MCF 10A (cell line): Measurements from ENCODE around the gene NPS. TPM values are rescaled to one million over a fixed set of nuclear protein-coding genes. Genes with fewer than 3 reads are reported as not detected.

ENCODE experiments used
- BruUV-seq: library from RNA; stranded (reverse); fragments of 400-500 nt; replicated peaks from 2 replicates; lab custom pipeline; 2021; lab: Mats Ljungman, UMichigan
- CTCF ChIA-PET: fragments of 300-600 bp; sonication (Branson Sonifier 250); formaldehyde crosslinking; extraction: SDS; loops from one replicate; lab custom pipeline; 2021; ENCODE audit warnings: antibody characterized with exemption, inconsistent platforms; lab: Yijun Ruan, JAX
- POLR2A ChIA-PET: fragments of 300-600, 350-650 bp; sonication (Branson Sonifier 250); formaldehyde crosslinking; extraction: SDS; loops from one replicate; lab custom pipeline; 2020; ENCODE audit warnings: antibody characterized with exemption, inconsistent platforms; lab: Yijun Ruan, JAX
- DNase-seq: peaks from one replicate; pipeline ENCODE4 v3.0.0-alpha.2; 2018; ENCODE audit not compliant: unreplicated experiment
- H3K27ac Mint-ChIP-seq: one replicate; pipeline ENCODE4 v1.8.0; 2022; ENCODE audit warnings: mild to moderate bottlenecking, low read depth, mixed read lengths; ENCODE audit not compliant: unreplicated experiment
- H3K27me3 Mint-ChIP-seq: one replicate; pipeline ENCODE4 v1.8.0; 2022; ENCODE audit warnings: mixed read lengths; ENCODE audit not compliant: insufficient read depth, unreplicated experiment
- H3K36me3 Mint-ChIP-seq: one replicate; pipeline ENCODE4 v1.8.0; 2022; ENCODE audit warnings: mild to moderate bottlenecking, moderate library complexity, mixed read lengths; ENCODE audit not compliant: insufficient read depth, unreplicated experiment
- H3K4me1 Mint-ChIP-seq: one replicate; pipeline ENCODE4 v1.8.0; 2022; ENCODE audit warnings: mixed read lengths; ENCODE audit not compliant: insufficient read depth, unreplicated experiment
- H3K4me3 Mint-ChIP-seq: one replicate; pipeline ENCODE4 v1.8.0; 2022; ENCODE audit warnings: mild to moderate bottlenecking, moderate library complexity, mixed read lengths; ENCODE audit not compliant: unreplicated experiment
- H3K9me3 Mint-ChIP-seq: one replicate; pipeline ENCODE4 v1.8.0; 2022; ENCODE audit warnings: mixed read lengths; ENCODE audit not compliant: unreplicated experiment
- CTCF ChIP-seq: fragments of 200-600 bp; IDR thresholded peaks from one replicate; pipeline ENCODE4 v1.8.0; 2022; ENCODE audit warnings: antibody characterized with exemption, mild to moderate bottlenecking; ENCODE audit not compliant: unreplicated experiment
- intact Hi-C: fragments of 100-400 bp; cut with micrococcal nuclease; formaldehyde crosslinking; loops from 2 replicates; pipeline ENCODE4 v1.14.1; 2022
- total RNA-seq: library from RNA; stranded (reverse); gene quantifications from 2 replicates; pipeline ENCODE4 v1.2.3, GENCODE V29; 2022

Gene NPS
- total RNA-seq, 1 experiment from 2014 or later: not detected

- intact Hi-C loops: loop anchor here (5.0 kb wide), 1 partner anchor 85 kb away; no protein-coding TSS in a partner anchor
- ChIA-PET POLR2A (no interaction called here), CTCF (interaction anchor here (0.6 to 2.4 kb wide), 20 partner anchors 9 to 1644 kb away, joined by 3 to 12 read pairs (median 4); no protein-coding TSS in a partner anchor)
- Mint-ChIP-seq H3K27me3 (peaks cover 64% of the 10 kb centered on the region), H3K4me1 (peaks cover 4% of the 10 kb centered on the region), H3K36me3 (no peaks in the 10 kb centered on the region), H3K4me3 (no peak overlapping the region), H3K9me3 (no peaks in the 10 kb centered on the region), H3K27ac (no peak overlapping the region)
- BruUV-seq: no TSS peak
- no peak for DNase-seq
- TF ChIP-seq CTCF: peak; percentile 21
Measured at GRCh38 chr10:127577376-127578258, 28.5 kb downstream of the NPS start.

GRCh38 chr10:127578259-127578960, 29.3 kb downstream of the NPS start:
- peaks cover 64% of the 10 kb centered on the region for H3K27me3 Mint-ChIP-seq
- BruUV-seq: no TSS peak
- H3K27ac Mint-ChIP-seq: no peak overlapping the region
- H3K9me3 Mint-ChIP-seq: no peaks in the 10 kb centered on the region
- CTCF ChIA-PET: interaction anchor here (0.6 to 2.4 kb wide), 18 partner anchors 10 to 1645 kb away, joined by 3 to 12 read pairs (median 4); no protein-coding TSS in a partner anchor
- no peak for TF ChIP-seq CTCF
- intact Hi-C loops: loop anchor here (5.0 kb wide), 1 partner anchor 86 kb away; no protein-coding TSS in a partner anchor
- H3K4me1 Mint-ChIP-seq: peaks cover 4% of the 10 kb centered on the region
- H3K36me3 Mint-ChIP-seq: no peaks in the 10 kb centered on the region
- no peak overlapping the region for H3K4me3 Mint-ChIP-seq
- POLR2A ChIA-PET: no interaction called here
- no peak for DNase-seq

DNA sequence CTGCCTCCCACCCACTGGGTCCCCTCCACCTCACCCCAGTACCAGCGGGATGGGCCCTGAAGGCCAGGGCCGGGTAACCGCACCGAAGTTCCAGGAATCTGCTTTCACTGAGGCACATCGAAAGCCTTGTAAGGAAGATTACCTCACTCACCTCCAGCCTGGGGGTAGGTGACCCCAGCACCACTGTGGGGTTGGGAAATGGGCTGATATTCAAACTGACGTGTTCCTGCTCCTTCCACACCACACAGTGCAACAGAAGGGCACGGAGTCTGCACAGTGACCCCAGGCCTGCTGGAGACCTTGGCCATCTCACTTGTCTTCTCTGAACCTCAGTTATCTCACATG, 29.8 kb downstream of the NPS start:
- peaks cover 4% of the 10 kb centered on the region for H3K4me1 Mint-ChIP-seq
- no peak overlapping the region for H3K27ac Mint-ChIP-seq
- H3K36me3 Mint-ChIP-seq: no peaks in the 10 kb centered on the region
- BruUV-seq: no TSS peak
- TF ChIP-seq CTCF: no peak
- no peaks in the 10 kb centered on the region for H3K9me3 Mint-ChIP-seq
- ChIA-PET POLR2A (no interaction called here), CTCF (interaction anchor here (0.6 to 2.4 kb wide), 3 partner anchors 277 to 1604 kb away, joined by 3 to 5 read pairs (median 3); no protein-coding TSS in a partner anchor)
- peaks cover 64% of the 10 kb centered on the region for H3K27me3 Mint-ChIP-seq
- no peak overlapping the region for H3K4me3 Mint-ChIP-seq
- no peak for DNase-seq
- intact Hi-C loops: loop anchor here (5.0 kb wide), 1 partner anchor 87 kb away; no protein-coding TSS in a partner anchor

GRCh38 chr10:127579640-127580039, 30.5 kb downstream of the NPS start:
- Mint-ChIP-seq H3K4me1 (peaks cover 4% of the 10 kb centered on the region), H3K27me3 (peaks cover 59% of the 10 kb centered on the region), H3K27ac (no peak overlapping the region), H3K9me3 (no peaks in the 10 kb centered on the region), H3K36me3 (no peaks in the 10 kb centered on the region), H3K4me3 (no peak overlapping the region)
- intact Hi-C loops: loop anchor here (5.0 kb wide), 1 partner anchor 87 kb away; no protein-coding TSS in a partner anchor
- ChIA-PET POLR2A (no interaction called here), CTCF (interaction anchor here (0.5 to 2.4 kb wide), 2 partner anchors 278 to 1004 kb away, joined by 3 to 5 read pairs; no protein-coding TSS in a partner anchor)
- no peak for TF ChIP-seq CTCF
- no peak for DNase-seq
- BruUV-seq: no TSS peak
